ENCODE results near the gene SIGLEC7.

SIGLEC7 gene

GRCh38 chr19:51156710-51157109 lies 14.6 kb downstream of the SIGLEC7 start:
- Histone ChIP-seq H3K27me3 (peaks cover 9% of the 10 kb centered on the region), H3K4me1 (ENCODE audit: control insufficient read depth in 1 of 2, insufficient read depth in 1 of 2, low read depth in 1 of 2, low read length in 1 of 2) (peaks cover 12 to 13% of the 10 kb centered on the region in 2 experiments), H3K27ac (no peak overlapping the region), H3K36me3 (peaks cover 15% of the 10 kb centered on the region), H3K4me3 (ENCODE audit: low read depth in 1 of 2, low read length in 1 of 2) (no peak overlapping the region), H3K9me3 (no peaks in the 10 kb centered on the region)
- TF ChIP-seq CTCF (IDR thresholded peaks at IDR 0.05) = no peak

- peaks cover 9% of the 10 kb centered on the region for H3K27me3 ChIP-seq
- no peak overlapping the region for H3K4me3 ChIP-seq (ENCODE audit: low read depth in 1 of 2, low read length in 1 of 2)
- H3K9me3 ChIP-seq = no peaks in the 10 kb centered on the region
- H3K27ac ChIP-seq = no peak overlapping the region
- no peak for TF ChIP-seq CTCF (IDR thresholded peaks at IDR 0.05)
- H3K4me1 ChIP-seq (ENCODE audit: control insufficient read depth in 1 of 2, insufficient read depth in 1 of 2, low read depth in 1 of 2, low read length in 1 of 2) = peaks cover 12 to 13% of the 10 kb centered on the region in 2 experiments
- peaks cover 15% of the 10 kb centered on the region for H3K36me3 ChIP-seq
Measured at GRCh38 chr19:51157265-51157664, 15.2 kb downstream of the SIGLEC7 start.

GRCh38 chr19:51158474-51159129 lies 16.5 kb downstream of the SIGLEC7 start:
- Histone ChIP-seq H3K4me1 (ENCODE audit: control insufficient read depth in 1 of 2, insufficient read depth in 1 of 2, low read depth in 1 of 2, low read length in 1 of 2) (peaks cover 12 to 13% of the 10 kb centered on the region in 2 experiments), H3K27me3 (peaks cover 9% of the 10 kb centered on the region), H3K27ac (peak overlapping the region; percentile 68), H3K36me3 (peaks cover 14% of the 10 kb centered on the region), H3K4me3 (ENCODE audit: low read depth in 1 of 2, low read length in 1 of 2) (peak overlapping the region in 1 of 2 experiments; percentile 36), H3K9me3 (no peaks in the 10 kb centered on the region)
- peak; percentile 92 for TF ChIP-seq CTCF (IDR thresholded peaks at IDR 0.05)

GRCh38 chr19:51159656-51160055 lies 17.6 kb downstream of the SIGLEC7 start:
- no peak for TF ChIP-seq CTCF (IDR thresholded peaks at IDR 0.05)
- Histone ChIP-seq H3K9me3 (no peaks in the 10 kb centered on the region), H3K27me3 (peaks cover 9% of the 10 kb centered on the region), H3K4me1 (ENCODE audit: control insufficient read depth in 1 of 2, insufficient read depth in 1 of 2, low read depth in 1 of 2, low read length in 1 of 2) (peaks cover 12 to 13% of the 10 kb centered on the region in 2 experiments), H3K27ac (no peak overlapping the region), H3K4me3 (ENCODE audit: low read depth in 1 of 2, low read length in 1 of 2) (no peak overlapping the region), H3K36me3 (peaks cover 5% of the 10 kb centered on the region)

GRCh38 chr19:51161266-51161665 lies 19.2 kb downstream of the SIGLEC7 start:
- Histone ChIP-seq H3K27me3 (peaks cover 9% of the 10 kb centered on the region), H3K27ac (no peak overlapping the region), H3K36me3 (no peaks in the 10 kb centered on the region), H3K9me3 (no peaks in the 10 kb centered on the region), H3K4me3 (ENCODE audit: low read depth in 1 of 2, low read length in 1 of 2) (no peak overlapping the region), H3K4me1 (ENCODE audit: control insufficient read depth in 1 of 2, insufficient read depth in 1 of 2, low read depth in 1 of 2, low read length in 1 of 2) (peaks cover 12 to 13% of the 10 kb centered on the region in 2 experiments)
- no peak for TF ChIP-seq CTCF (IDR thresholded peaks at IDR 0.05)

All from neutrophil (primary cell).